Neural cell (in vitro differentiated cells): ENCODE data around the gene LIX1L. TPM values are rescaled to one million over a fixed set of nuclear protein-coding genes. Genes with fewer than 3 reads are reported as not detected.

ENCODE experiments used
- H2AFZ ChIP-seq: fragments of 200-600, 300-800 bp; sonication (generic), shearing (Covaris generic); 2 replicates; pipeline ENCODE4 v1.6.0; 2014; ENCODE audit warnings: low read depth, mild to moderate bottlenecking, antibody characterized with exemption, low read length, moderate library complexity
- H3F3A ChIP-seq: fragments of 200-600 bp; shearing (Covaris generic); 2 replicates; pipeline ENCODE4 v1.6.1; 2016; ENCODE audit warnings: mild to moderate bottlenecking, moderate library complexity, mixed read lengths, antibody characterized with exemption, low read length; ENCODE audit not compliant: insufficient read depth, poor library complexity, severe bottlenecking
- H3K27ac ChIP-seq: fragments of 200-600, 300-800 bp; sonication (generic), shearing (Covaris generic); 2 replicates; pipeline ENCODE4 v1.5.1; 2014; ENCODE audit warnings: mild to moderate bottlenecking, low read length, moderate library complexity
- H3K27me3 ChIP-seq: fragments of 300-800, 200-600 bp; sonication (generic), shearing (Covaris generic); 2 replicates; pipeline ENCODE4 v1.6.0; 2014; ENCODE audit warnings: mild to moderate bottlenecking, low read depth, low read length, moderate library complexity; ENCODE audit not compliant: insufficient read depth
- H3K36me3 ChIP-seq: fragments of 300-800, 200-600 bp; sonication (generic), shearing (Covaris generic); 2 replicates; pipeline ENCODE4 v1.5.1; 2014; ENCODE audit warnings: mild to moderate bottlenecking, antibody characterized with exemption, low read length, moderate library complexity; ENCODE audit not compliant: insufficient read depth
- H3K4me2 ChIP-seq: fragments of 300-800, 200-600 bp; sonication (generic), shearing (Covaris generic); 2 replicates; pipeline ENCODE4 v1.6.0; 2014; ENCODE audit warnings: mild to moderate bottlenecking, low read length
- H3K4me3 ChIP-seq: fragments of 300-800, 200-600 bp; sonication (generic), shearing (Covaris generic); 2 replicates; pipeline ENCODE4 v1.5.1; 2014; ENCODE audit warnings: mild to moderate bottlenecking, low read length, moderate library complexity
- H3K79me2 ChIP-seq: fragments of 200-600 bp; shearing (Covaris generic); replicated peaks from 2 replicates; pipeline ENCODE4 v1.6.0; 2014; ENCODE audit warnings: mild to moderate bottlenecking, low read length, moderate library complexity; ENCODE audit not compliant: insufficient read depth
- H3K9ac ChIP-seq: fragments of 300-800, 200-600 bp; sonication (generic), shearing (Covaris generic); 2 replicates; pipeline ENCODE4 v1.6.1; 2016; ENCODE audit warnings: mild to moderate bottlenecking, low read length, mixed read lengths
- H3K9me2 ChIP-seq: fragments of 200-600 bp; shearing (Covaris generic); 2 replicates; pipeline ENCODE4 v1.6.1; 2016; ENCODE audit warnings: mild to moderate bottlenecking, low read length, mixed read lengths; ENCODE audit not compliant: insufficient read depth
- H3K9me3 ChIP-seq: fragments of 200-600, 300-800 bp; sonication (generic), shearing (Covaris generic); 2 replicates; pipeline ENCODE4 v1.6.1; 2016; ENCODE audit warnings: mild to moderate bottlenecking, mixed run types, low read length, moderate library complexity, mixed read lengths
- H4K20me1 ChIP-seq: fragments of 200-600 bp; shearing (Covaris generic); 2 replicates; pipeline ENCODE4 v1.6.1; 2016; ENCODE audit warnings: mild to moderate bottlenecking, mixed run types; ENCODE audit not compliant: insufficient read depth
- EP300 ChIP-seq: fragments of 450-650 bp; conservative IDR thresholded peaks from 2 replicates; pipeline ENCODE4 v1.6.1; 2014; ENCODE audit warnings: antibody characterized with exemption, mild to moderate bottlenecking, moderate library complexity; ENCODE audit not compliant: poor library complexity, severe bottlenecking
- EZH2 ChIP-seq: fragments of 200-600, 300-800 bp; shearing (Covaris generic), sonication (generic); IDR thresholded peaks from 2 replicates; pipeline ENCODE4 v1.6.1; 2014; ENCODE audit warnings: antibody characterized with exemption, low read length, borderline replicate concordance, mild to moderate bottlenecking; ENCODE audit not compliant: insufficient read depth, poor library complexity, severe bottlenecking
- MXI1 ChIP-seq: fragments of 450-650 bp; conservative IDR thresholded peaks from 2 replicates; pipeline ENCODE4 v1.6.1; 2014; ENCODE audit warnings: antibody characterized with exemption, mild to moderate bottlenecking; ENCODE audit not compliant: poor library complexity, severe bottlenecking
- POLR2AphosphoS5 ChIP-seq: IDR thresholded peaks from 2 replicates; pipeline ENCODE4 v1.6.1; 2012
- RAD21 ChIP-seq: fragments of 450-650 bp; conservative IDR thresholded peaks from 2 replicates; pipeline ENCODE4 v1.6.1; 2014; ENCODE audit warnings: antibody characterized with exemption, mild to moderate bottlenecking, moderate library complexity
- REST ChIP-seq: IDR thresholded peaks from 2 replicates; pipeline ENCODE4 v1.6.1; 2012; ENCODE audit warnings: borderline replicate concordance
- SMC3 ChIP-seq: fragments of 450-650 bp; conservative IDR thresholded peaks from 2 replicates; pipeline ENCODE4 v1.6.1; 2014; ENCODE audit warnings: antibody characterized with exemption, mild to moderate bottlenecking, moderate library complexity; ENCODE audit not compliant: poor library complexity
- TAF1 ChIP-seq: IDR thresholded peaks from 2 replicates; pipeline ENCODE4 v1.6.1; 2012; ENCODE audit warnings: low read depth
- polyA plus RNA-seq: library from polyadenylated mRNA; depleted of rRNA; stranded (reverse); fragments of >200 nt; gene quantifications from 2 replicates; pipeline ENCODE4 v1.2.3, GENCODE V29; 2014
- TF ChIP-seq, protein P1 (sequence below): fragments of 450-650 bp; IDR thresholded peaks from 2 replicates; pipeline ENCODE4 v1.5.1; 2014; ENCODE audit warnings: antibody characterized with exemption, mild to moderate bottlenecking, moderate library complexity; ENCODE audit not compliant: poor library complexity, severe bottlenecking

The LIX1L gene
- polyA plus RNA-seq, 1 donor from 2014 or later: 17.0 TPM

- Histone ChIP-seq H3K79me2 (peaks cover 45% of the 10 kb centered on the region), H2AFZ (no peak overlapping the region), H3K9me3 (no peaks in the 10 kb centered on the region), H3K27me3 (no peaks in the 10 kb centered on the region), H4K20me1 (no peaks in the 10 kb centered on the region), H3K4me3 (no peak overlapping the region), H3K4me2 (no peak overlapping the region), H3K9me2 (no peaks in the 10 kb centered on the region), H3F3A (no peaks in the 10 kb centered on the region), H3K9ac (no peak overlapping the region), H3K27ac (no peak overlapping the region), H3K36me3 (no peaks in the 10 kb centered on the region)
- TF ChIP-seq SMC3 (no peak), EZH2 (no peak), TAF1 (no peak), POLR2AphosphoS5 (no peak), REST (no peak), EP300 (no peak), RAD21 (no peak), MXI1 (no peak)
- TF ChIP-seq, protein P1, sequence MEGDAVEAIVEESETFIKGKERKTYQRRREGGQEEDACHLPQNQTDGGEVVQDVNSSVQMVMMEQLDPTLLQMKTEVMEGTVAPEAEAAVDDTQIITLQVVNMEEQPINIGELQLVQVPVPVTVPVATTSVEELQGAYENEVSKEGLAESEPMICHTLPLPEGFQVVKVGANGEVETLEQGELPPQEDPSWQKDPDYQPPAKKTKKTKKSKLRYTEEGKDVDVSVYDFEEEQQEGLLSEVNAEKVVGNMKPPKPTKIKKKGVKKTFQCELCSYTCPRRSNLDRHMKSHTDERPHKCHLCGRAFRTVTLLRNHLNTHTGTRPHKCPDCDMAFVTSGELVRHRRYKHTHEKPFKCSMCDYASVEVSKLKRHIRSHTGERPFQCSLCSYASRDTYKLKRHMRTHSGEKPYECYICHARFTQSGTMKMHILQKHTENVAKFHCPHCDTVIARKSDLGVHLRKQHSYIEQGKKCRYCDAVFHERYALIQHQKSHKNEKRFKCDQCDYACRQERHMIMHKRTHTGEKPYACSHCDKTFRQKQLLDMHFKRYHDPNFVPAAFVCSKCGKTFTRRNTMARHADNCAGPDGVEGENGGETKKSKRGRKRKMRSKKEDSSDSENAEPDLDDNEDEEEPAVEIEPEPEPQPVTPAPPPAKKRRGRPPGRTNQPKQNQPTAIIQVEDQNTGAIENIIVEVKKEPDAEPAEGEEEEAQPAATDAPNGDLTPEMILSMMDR: no peak
These were observed 4.9 kb downstream of the LIX1L start for GRCh38 chr1:145952903-145953302.

DNA sequence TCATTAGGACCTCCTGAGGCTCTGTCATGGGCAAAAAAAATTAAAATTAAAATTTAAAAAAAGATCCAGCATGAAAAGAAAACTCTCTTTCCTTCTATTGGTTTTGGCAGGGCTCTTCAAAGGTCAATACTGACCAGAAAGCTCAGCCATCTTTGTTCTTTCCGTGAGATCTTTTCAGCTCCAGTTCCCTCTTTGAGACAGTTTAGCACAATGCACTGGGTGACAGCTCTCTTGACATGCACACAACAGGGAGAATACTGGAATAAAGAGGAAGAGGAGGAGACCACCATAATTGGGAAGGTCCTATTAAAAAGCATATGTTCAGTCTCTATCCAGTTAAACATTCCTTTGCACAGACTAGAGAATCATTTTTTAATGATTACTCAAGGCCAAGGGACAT is 6.3 kb downstream of the LIX1L start:
- Histone ChIP-seq H3K27me3 (no peaks in the 10 kb centered on the region), H3K36me3 (no peaks in the 10 kb centered on the region), H3K9ac (no peak overlapping the region), H3K4me2 (no peak overlapping the region), H3K79me2 (peaks cover 37% of the 10 kb centered on the region), H3F3A (no peaks in the 10 kb centered on the region), H3K4me3 (no peak overlapping the region), H2AFZ (no peak overlapping the region), H3K9me3 (no peaks in the 10 kb centered on the region), H4K20me1 (no peaks in the 10 kb centered on the region), H3K27ac (peak overlapping the region; percentile 26), H3K9me2 (no peaks in the 10 kb centered on the region)
- no peak for TF ChIP-seq TAF1
- TF ChIP-seq POLR2AphosphoS5: no peak
- TF ChIP-seq MXI1: no peak
- TF ChIP-seq EP300: no peak
- no peak for TF ChIP-seq EZH2
- TF ChIP-seq, protein P1: no peak
- no peak for TF ChIP-seq RAD21
